Measurements from ENCODE around the gene UROS. TPM values are rescaled to one million over a fixed set of nuclear protein-coding genes. Genes with fewer than 3 reads are reported as not detected.

UROS gene
- total RNA-seq, 1 experiment from 2014 or later: 48.7 TPM

DNA sequence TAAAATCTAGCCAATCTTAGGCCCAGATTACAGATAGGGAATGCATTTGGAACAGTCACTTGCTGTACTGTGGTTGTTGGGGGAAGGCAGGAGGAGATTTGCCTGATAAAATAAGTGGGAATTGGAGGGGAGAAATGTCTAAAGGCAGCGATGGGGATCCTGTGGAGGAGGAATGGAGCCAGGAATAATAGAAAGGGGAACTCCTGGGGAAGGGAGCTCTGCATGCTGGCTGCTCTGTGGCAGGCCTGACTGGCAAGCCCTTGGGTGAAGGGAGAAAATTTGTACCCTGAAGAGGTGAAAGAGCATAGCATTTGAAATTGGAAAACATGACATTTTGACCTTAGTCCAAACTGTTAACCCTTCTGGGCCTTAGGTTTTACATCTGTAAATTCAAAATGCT, 61.1 kb downstream of the UROS start:
- Mint-ChIP-seq H3K9me3 (no peaks in the 10 kb centered on the region), H3K27me3 (ENCODE audit: low read depth) (no peaks in the 10 kb centered on the region), H3K36me3 (peaks cover 47% of the 10 kb centered on the region), H3K27ac (peak overlapping the region; percentile 51; the same call in 1 of the 2 replicates), H3K4me3 (no peak overlapping the region), H3K4me1 (peaks cover 16% of the 10 kb centered on the region)
- TF ChIP-seq JUN (CRISPR knock-in tag; IDR thresholded peaks at IDR 0.05) (no peak), GRHL2 (CRISPR knock-in tag; IDR thresholded peaks at IDR 0.05; ENCODE audit: insufficient replicate concordance, severe bottlenecking) (no peak), ZNF512 (CRISPR knock-in tag; IDR thresholded peaks at IDR 0.05; ENCODE audit: borderline replicate concordance) (no peak), ATF2 (CRISPR knock-in tag; IDR thresholded peaks at IDR 0.05; ENCODE audit: borderline replicate concordance, low read depth) (no peak), AFF4 (CRISPR knock-in tag; IDR thresholded peaks at IDR 0.05; ENCODE audit: borderline replicate concordance) (no peak), NFATC4 (CRISPR knock-in tag; IDR thresholded peaks at IDR 0.05) (no peak), TCF7 (CRISPR knock-in tag; IDR thresholded peaks at IDR 0.05; ENCODE audit: low read depth) (no peak), NR2C2 (CRISPR knock-in tag; IDR thresholded peaks at IDR 0.05) (no peak)
- DNase-seq (ENCODE audit: low spot score) (no peak), ATAC-seq (no peak)
- POLR2A ChIA-PET: no interaction called here
- CTCF ChIA-PET: no interaction called here

DNA sequence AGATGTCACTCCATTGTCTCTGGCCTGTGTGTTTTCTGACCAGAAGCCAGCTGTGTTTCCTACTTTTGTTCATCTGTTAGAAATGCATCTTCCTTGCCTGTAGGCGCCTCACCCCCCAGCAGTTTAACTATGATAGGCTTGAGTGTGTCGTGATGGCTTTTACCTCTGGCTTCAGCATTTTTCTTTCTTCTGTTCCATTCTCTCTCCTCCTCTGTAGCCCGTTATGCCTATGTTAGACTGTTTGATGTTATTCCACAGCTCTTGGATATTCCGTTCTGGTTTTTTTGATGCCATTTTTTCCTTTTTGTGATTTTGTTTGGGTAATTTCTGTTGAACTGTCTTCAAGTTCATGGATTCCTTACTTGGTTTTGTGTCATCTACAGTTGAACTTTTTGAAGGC, 65.3 kb downstream of the UROS start:
- CTCF ChIA-PET: interaction anchor here (0.8 kb wide), 1 partner anchor 387 kb away, joined by 3 read pairs; no protein-coding TSS in a partner anchor

DNA sequence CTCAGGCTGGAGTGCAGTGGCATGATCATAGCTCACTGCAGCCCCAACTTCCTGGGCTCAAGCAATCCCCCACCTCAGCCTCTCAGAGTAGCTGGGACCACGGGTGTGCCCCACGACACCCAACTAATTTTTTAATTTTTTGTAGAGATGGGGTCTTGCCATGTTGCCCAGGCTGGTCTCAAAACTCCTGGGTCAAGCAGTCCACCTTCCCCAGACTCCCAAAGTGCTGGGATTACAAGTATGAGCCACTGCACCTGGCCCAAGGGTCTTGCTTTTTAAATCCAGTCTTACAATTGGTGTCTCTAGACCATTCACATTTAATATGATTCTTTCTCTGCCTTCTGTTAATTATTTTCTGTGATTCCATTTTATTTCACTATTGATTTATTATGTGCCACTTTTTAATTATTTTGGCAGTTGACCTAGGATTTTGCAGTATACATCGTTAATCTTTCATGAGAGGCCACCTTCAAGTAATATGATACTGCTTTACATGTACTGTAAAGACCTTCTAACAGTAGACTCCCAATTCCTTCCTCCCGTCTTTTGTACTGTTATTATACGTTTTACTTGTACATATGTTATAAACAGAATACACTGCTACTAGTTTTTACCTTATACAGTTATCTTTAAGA, 66.1 kb downstream of the UROS start:
- no peak overlapping the region for H3K27ac Mint-ChIP-seq
- no peak for DNase-seq (ENCODE audit: low spot score)
- ATAC-seq: no peak
- H3K27me3 Mint-ChIP-seq (ENCODE audit: low read depth): no peaks in the 10 kb centered on the region
- peaks cover 8% of the 10 kb centered on the region for H3K4me1 Mint-ChIP-seq
- H3K36me3 Mint-ChIP-seq: peaks cover 58% of the 10 kb centered on the region
- no peak overlapping the region for H3K4me3 Mint-ChIP-seq
- ChIA-PET CTCF (no interaction called here), POLR2A (no interaction called here)
- no peaks in the 10 kb centered on the region for H3K9me3 Mint-ChIP-seq
- TF ChIP-seq, protein P1, sequence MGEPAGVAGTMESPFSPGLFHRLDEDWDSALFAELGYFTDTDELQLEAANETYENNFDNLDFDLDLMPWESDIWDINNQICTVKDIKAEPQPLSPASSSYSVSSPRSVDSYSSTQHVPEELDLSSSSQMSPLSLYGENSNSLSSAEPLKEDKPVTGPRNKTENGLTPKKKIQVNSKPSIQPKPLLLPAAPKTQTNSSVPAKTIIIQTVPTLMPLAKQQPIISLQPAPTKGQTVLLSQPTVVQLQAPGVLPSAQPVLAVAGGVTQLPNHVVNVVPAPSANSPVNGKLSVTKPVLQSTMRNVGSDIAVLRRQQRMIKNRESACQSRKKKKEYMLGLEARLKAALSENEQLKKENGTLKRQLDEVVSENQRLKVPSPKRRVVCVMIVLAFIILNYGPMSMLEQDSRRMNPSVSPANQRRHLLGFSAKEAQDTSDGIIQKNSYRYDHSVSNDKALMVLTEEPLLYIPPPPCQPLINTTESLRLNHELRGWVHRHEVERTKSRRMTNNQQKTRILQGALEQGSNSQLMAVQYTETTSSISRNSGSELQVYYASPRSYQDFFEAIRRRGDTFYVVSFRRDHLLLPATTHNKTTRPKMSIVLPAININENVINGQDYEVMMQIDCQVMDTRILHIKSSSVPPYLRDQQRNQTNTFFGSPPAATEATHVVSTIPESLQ (CRISPR knock-in tag; IDR thresholded peaks at IDR 0.05): no peak
- TF ChIP-seq, protein P2, sequence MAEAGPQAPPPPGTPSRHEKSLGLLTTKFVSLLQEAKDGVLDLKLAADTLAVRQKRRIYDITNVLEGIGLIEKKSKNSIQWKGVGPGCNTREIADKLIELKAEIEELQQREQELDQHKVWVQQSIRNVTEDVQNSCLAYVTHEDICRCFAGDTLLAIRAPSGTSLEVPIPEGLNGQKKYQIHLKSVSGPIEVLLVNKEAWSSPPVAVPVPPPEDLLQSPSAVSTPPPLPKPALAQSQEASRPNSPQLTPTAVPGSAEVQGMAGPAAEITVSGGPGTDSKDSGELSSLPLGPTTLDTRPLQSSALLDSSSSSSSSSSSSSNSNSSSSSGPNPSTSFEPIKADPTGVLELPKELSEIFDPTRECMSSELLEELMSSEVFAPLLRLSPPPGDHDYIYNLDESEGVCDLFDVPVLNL (CRISPR knock-in tag; IDR thresholded peaks at IDR 0.05; ENCODE audit: borderline replicate concordance, low read depth): no peak
- TF ChIP-seq NR3C1 (CRISPR knock-in tag; conservative IDR thresholded peaks at IDR 0.05; ENCODE audit: low read depth) (no peak), ATF2 (CRISPR knock-in tag; IDR thresholded peaks at IDR 0.05; ENCODE audit: borderline replicate concordance, low read depth) (no peak), ZNF317 (CRISPR knock-in tag; IDR thresholded peaks at IDR 0.05; ENCODE audit: borderline replicate concordance, low read depth) (no peak)
- TF ChIP-seq, protein P3, sequence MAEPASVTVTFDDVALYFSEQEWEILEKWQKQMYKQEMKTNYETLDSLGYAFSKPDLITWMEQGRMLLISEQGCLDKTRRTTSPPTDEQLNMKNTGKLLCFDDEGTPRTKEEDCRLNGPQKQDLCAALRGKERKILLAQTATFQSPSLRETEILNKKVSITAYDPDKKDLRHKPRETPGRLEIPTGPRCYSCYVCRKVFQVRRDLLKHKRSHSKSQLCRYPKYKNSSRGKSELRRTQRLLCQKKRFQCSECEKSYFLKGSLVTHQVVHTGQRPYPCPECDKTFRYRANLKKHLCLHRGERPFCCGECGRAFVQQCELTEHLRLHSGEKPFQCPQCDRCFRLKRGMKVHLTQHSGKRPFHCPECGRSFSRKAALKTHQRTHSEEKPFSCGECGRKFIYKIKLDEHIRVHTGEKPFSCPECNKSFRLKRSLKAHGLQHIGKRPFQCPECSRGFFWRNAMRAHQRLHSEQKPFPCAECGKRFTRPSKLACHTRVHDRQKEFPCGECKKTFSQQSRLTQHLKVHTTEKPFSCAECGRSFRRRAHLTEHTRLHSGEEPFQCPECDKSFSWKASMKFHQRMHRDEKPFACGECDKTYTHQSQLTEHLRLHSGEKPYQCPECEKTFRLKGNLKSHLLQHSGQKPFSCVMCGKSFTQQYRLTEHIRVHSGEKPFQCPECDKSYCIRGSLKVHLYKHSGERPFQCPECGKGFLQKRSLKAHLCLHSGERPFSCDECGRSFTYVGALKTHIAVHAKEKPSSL (CRISPR knock-in tag; conservative IDR thresholded peaks at IDR 0.05): no peak
- TF ChIP-seq, protein P4, sequence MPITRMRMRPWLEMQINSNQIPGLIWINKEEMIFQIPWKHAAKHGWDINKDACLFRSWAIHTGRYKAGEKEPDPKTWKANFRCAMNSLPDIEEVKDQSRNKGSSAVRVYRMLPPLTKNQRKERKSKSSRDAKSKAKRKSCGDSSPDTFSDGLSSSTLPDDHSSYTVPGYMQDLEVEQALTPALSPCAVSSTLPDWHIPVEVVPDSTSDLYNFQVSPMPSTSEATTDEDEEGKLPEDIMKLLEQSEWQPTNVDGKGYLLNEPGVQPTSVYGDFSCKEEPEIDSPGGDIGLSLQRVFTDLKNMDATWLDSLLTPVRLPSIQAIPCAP (CRISPR knock-in tag; IDR thresholded peaks at IDR 0.05): no peak

More for the DNA sequence above, 65.3 kb downstream of the UROS start:
- Mint-ChIP-seq H3K27ac (no peak overlapping the region), H3K27me3 (ENCODE audit: low read depth) (no peaks in the 10 kb centered on the region), H3K36me3 (peaks cover 57% of the 10 kb centered on the region), H3K4me3 (no peak overlapping the region), H3K9me3 (no peaks in the 10 kb centered on the region), H3K4me1 (peaks cover 16% of the 10 kb centered on the region)
- POLR2A ChIA-PET: no interaction called here
- DNase-seq (ENCODE audit: low spot score) (no peak), ATAC-seq (no peak)
- no peak for TF ChIP-seq ZNF121 (CRISPR knock-in tag; IDR thresholded peaks at IDR 0.05)
- no peak for TF ChIP-seq ZNF671 (CRISPR knock-in tag; IDR thresholded peaks at IDR 0.05)
- no peak for TF ChIP-seq CBFB (CRISPR knock-in tag; IDR thresholded peaks at IDR 0.05; ENCODE audit: low read depth)

Data from WTC11 (cell line).